Activated effector memory CD4-positive, alpha-beta T cell treated with anti-CD3 and anti-CD28 coated beads, Interleukin-2, amount 50 U/mL, for 16 hours (primary cell): ENCODE measurements around the gene C1orf167.
A peak's percentile ranks its signal among the peaks of the same experiment; 100 is the strongest.

Experiments
- DNase-seq: peaks from one replicate; pipeline ENCODE4 v3.0.0-alpha.2; 2020

Gene C1orf167

GRCh38 chr1:11803924-11804665 lies 42.1 kb downstream of the C1orf167 start:
- DNase-seq: peak; percentile 30

GRCh38 chr1:11804666-11805421 lies 42.9 kb downstream of the C1orf167 start:
- DNase-seq: peak; percentile 68

- DNase-seq: peak; percentile 99
These were observed 43.7 kb downstream of the C1orf167 start, which contains the start of the genes CLCN6 and MTHFR for GRCh38 chr1:11805422-11806306. CLCN6 (plus strand) TSS chr1:11806191; CDS start chr1:11806263, 72 bp downstream. MTHFR (minus strand) TSS chr1:11805964; CDS start chr1:11803116, 2,848 bp downstream.

GRCh38 chr1:11806307-11806936 lies 44.4 kb downstream of the C1orf167 start:
- DNase-seq: peak; percentile 64

- DNase-seq: peak; percentile 5
These were observed 45.1 kb downstream of the C1orf167 start for GRCh38 chr1:11807133-11807532.

GRCh38 chr1:11813021-11813420 lies 51.0 kb downstream of the C1orf167 start:
- peak; percentile 8 for DNase-seq

GRCh38 chr1:11817192-11817591 lies 55.2 kb downstream of the C1orf167 start:
- peak; percentile 10 for DNase-seq

- DNase-seq: no peak
These were observed 60.1 kb downstream of the C1orf167 start for GRCh38 chr1:11822091-11822490.

GRCh38 chr1:11823366-11824137 lies 61.6 kb downstream of the C1orf167 start:
- peak; percentile 14 for DNase-seq

GRCh38 chr1:11825131-11825530 lies 63.1 kb downstream of the C1orf167 start:
- DNase-seq: no peak

GRCh38 chr1:11826946-11827345 lies 65.0 kb downstream of the C1orf167 start:
- DNase-seq: no peak

GRCh38 chr1:11828511-11828910 lies 66.5 kb downstream of the C1orf167 start:
- no peak for DNase-seq

- no peak for DNase-seq
These were observed 70.1 kb downstream of the C1orf167 start for GRCh38 chr1:11831945-11832725.

- DNase-seq: no peak
These were observed 71.5 kb downstream of the C1orf167 start for GRCh38 chr1:11833497-11833896.

- DNase-seq: no peak
These were observed 71.9 kb downstream of the C1orf167 start for GRCh38 chr1:11833900-11834299.

GRCh38 chr1:11835441-11836225 lies 73.6 kb downstream of the C1orf167 start:
- DNase-seq: no peak

GRCh38 chr1:11836955-11837766 lies 75.2 kb downstream of the C1orf167 start:
- no peak for DNase-seq

- DNase-seq: no peak
These were observed 75.9 kb downstream of the C1orf167 start for GRCh38 chr1:11837767-11838348.
